Occipital lobe (tissue), 2 donors: Measurements from ENCODE around the gene RNU5D-1. TPM values are rescaled to one million over a fixed set of nuclear protein-coding genes. Genes with fewer than 3 reads are reported as not detected.
A peak's percentile ranks its signal among the peaks of the same experiment; 100 is the strongest.

Experiments
- DNase-seq: peaks from one replicate; lab custom pipeline; 2025; lab: John Stamatoyannopoulos, UW
- total RNA-seq: library from RNA; depleted of rRNA; stranded (reverse); fragments of >200 nt; gene quantifications from one replicate; pipeline ENCODE4 v1.2.3, GENCODE V29; 2014

Gene RNU5D-1
- total RNA-seq, 1 donor from 2014 or later = not detected

GRCh38 chr1:44733365-44733764, 2.4 kb upstream of the RNU5D-1 start:
- no peak for DNase-seq

- no peak for DNase-seq
Observed at GRCh38 chr1:44724955-44725698, 5.8 kb downstream of the RNU5D-1 start.

- DNase-seq = no peak
Observed at GRCh38 chr1:44724296-44724954, 6.5 kb downstream of the RNU5D-1 start.

GRCh38 chr1:44723496-44724295, 7.3 kb downstream of the RNU5D-1 start:
- no peak for DNase-seq

GRCh38 chr1:44723064-44723463, 7.9 kb downstream of the RNU5D-1 start:
- no peak for DNase-seq

- DNase-seq = peak; percentile 17
Observed at GRCh38 chr1:44721485-44722361, 9.2 kb downstream of the RNU5D-1 start.

GRCh38 chr1:44720281-44720680, 10.7 kb downstream of the RNU5D-1 start:
- no peak for DNase-seq

GRCh38 chr1:44719318-44719717, 11.7 kb downstream of the RNU5D-1 start:
- DNase-seq = no peak

GRCh38 chr1:44718091-44718490, 12.9 kb downstream of the RNU5D-1 start:
- no peak for DNase-seq

GRCh38 chr1:44717653-44718052, 13.3 kb downstream of the RNU5D-1 start:
- no peak for DNase-seq

GRCh38 chr1:44717156-44717555, 13.8 kb downstream of the RNU5D-1 start:
- DNase-seq = no peak

- DNase-seq = peak; percentile 35
Observed at GRCh38 chr1:44714944-44715571, 15.9 kb downstream of the RNU5D-1 start.

- no peak for DNase-seq
Observed at GRCh38 chr1:44714532-44714931, 16.4 kb downstream of the RNU5D-1 start.

- DNase-seq = no peak
Observed at GRCh38 chr1:44713321-44713781, 17.6 kb downstream of the RNU5D-1 start.

- no peak for DNase-seq
Observed at GRCh38 chr1:44707959-44708831, 22.8 kb downstream of the RNU5D-1 start.

- no peak for DNase-seq
Observed at GRCh38 chr1:44707112-44707881, 23.7 kb downstream of the RNU5D-1 start.

GRCh38 chr1:44705938-44706337, 25.0 kb downstream of the RNU5D-1 start:
- no peak for DNase-seq

GRCh38 chr1:44705470-44705869, 25.5 kb downstream of the RNU5D-1 start:
- DNase-seq = no peak

- DNase-seq = no peak
Observed at GRCh38 chr1:44701141-44701573, 29.8 kb downstream of the RNU5D-1 start.
